Measurements from ENCODE around the gene PTPN18.

DNA sequence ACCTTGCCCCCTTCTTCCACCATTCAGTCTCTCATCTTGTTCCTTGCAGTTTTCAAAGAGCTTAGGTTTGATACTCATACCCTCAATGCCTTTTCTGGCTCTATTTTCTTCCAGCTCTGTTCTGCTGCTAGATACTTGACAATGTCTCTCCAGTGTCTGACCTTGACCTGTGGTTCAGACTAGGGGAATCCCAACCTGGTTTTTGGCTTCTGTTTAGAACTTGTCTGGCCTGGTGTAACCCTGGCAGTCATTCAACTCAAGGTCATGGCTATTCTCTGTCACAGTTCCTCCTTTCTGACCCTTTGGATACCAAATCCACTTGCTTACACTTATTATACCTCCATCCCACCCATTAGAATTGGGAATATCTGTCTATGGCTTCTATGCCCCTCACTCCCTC lies 45.0 kb upstream of the PTPN18 start:
- no peak for TF ChIP-seq POLR2A (IDR thresholded peaks at IDR 0.05)
- TF ChIP-seq, protein P1, sequence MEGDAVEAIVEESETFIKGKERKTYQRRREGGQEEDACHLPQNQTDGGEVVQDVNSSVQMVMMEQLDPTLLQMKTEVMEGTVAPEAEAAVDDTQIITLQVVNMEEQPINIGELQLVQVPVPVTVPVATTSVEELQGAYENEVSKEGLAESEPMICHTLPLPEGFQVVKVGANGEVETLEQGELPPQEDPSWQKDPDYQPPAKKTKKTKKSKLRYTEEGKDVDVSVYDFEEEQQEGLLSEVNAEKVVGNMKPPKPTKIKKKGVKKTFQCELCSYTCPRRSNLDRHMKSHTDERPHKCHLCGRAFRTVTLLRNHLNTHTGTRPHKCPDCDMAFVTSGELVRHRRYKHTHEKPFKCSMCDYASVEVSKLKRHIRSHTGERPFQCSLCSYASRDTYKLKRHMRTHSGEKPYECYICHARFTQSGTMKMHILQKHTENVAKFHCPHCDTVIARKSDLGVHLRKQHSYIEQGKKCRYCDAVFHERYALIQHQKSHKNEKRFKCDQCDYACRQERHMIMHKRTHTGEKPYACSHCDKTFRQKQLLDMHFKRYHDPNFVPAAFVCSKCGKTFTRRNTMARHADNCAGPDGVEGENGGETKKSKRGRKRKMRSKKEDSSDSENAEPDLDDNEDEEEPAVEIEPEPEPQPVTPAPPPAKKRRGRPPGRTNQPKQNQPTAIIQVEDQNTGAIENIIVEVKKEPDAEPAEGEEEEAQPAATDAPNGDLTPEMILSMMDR (IDR thresholded peaks at IDR 0.05): no peak
